ENCODE measurements around the gene MAD2L1BP.
A peak's percentile ranks its signal among the peaks of the same experiment; 100 is the strongest.

Gene MAD2L1BP

GRCh38 chr6:43681303-43681702, 45.7 kb downstream of the MAD2L1BP start:
- Histone ChIP-seq H3K9me3 (ENCODE audit: control insufficient read depth, low read length) (no peaks in the 10 kb centered on the region), H3K9ac (ENCODE audit: low read length) (no peak overlapping the region), H3K4me3 (ENCODE audit: low read length) (no peak overlapping the region), H3K27me3 (ENCODE audit: control insufficient read depth, insufficient read depth, low read length) (no peaks in the 10 kb centered on the region), H3K4me1 (ENCODE audit: control insufficient read depth, insufficient read depth, low read length) (peaks cover 15% of the 10 kb centered on the region), H3K36me3 (ENCODE audit: control insufficient read depth, insufficient read depth, low read length) (peaks cover 16% of the 10 kb centered on the region)

GRCh38 chr6:43682724-43683429, 47.2 kb downstream of the MAD2L1BP start:
- Histone ChIP-seq H3K27me3 (ENCODE audit: control insufficient read depth, insufficient read depth, low read length) (no peaks in the 10 kb centered on the region), H3K4me1 (ENCODE audit: control insufficient read depth, insufficient read depth, low read length) (peaks cover 20% of the 10 kb centered on the region), H3K9ac (ENCODE audit: low read length) (no peak overlapping the region), H3K4me3 (ENCODE audit: low read length) (no peak overlapping the region), H3K9me3 (ENCODE audit: control insufficient read depth, low read length) (no peaks in the 10 kb centered on the region), H3K36me3 (ENCODE audit: control insufficient read depth, insufficient read depth, low read length) (peaks cover 4% of the 10 kb centered on the region)

GRCh38 chr6:43683708-43684455, 48.2 kb downstream of the MAD2L1BP start:
- Histone ChIP-seq H3K4me1 (ENCODE audit: control insufficient read depth, insufficient read depth, low read length) (peaks cover 28% of the 10 kb centered on the region), H3K9ac (ENCODE audit: low read length) (no peak overlapping the region), H3K9me3 (ENCODE audit: control insufficient read depth, low read length) (no peaks in the 10 kb centered on the region), H3K27me3 (ENCODE audit: control insufficient read depth, insufficient read depth, low read length) (no peaks in the 10 kb centered on the region), H3K4me3 (ENCODE audit: low read length) (no peak overlapping the region), H3K36me3 (ENCODE audit: control insufficient read depth, insufficient read depth, low read length) (peaks cover 4% of the 10 kb centered on the region)

GRCh38 chr6:43687079-43687436, 51.4 kb downstream of the MAD2L1BP start:
- peak overlapping the region; percentile 89 for H3K9ac ChIP-seq (ENCODE audit: low read length)
- H3K9me3 ChIP-seq (ENCODE audit: control insufficient read depth, low read length) = no peaks in the 10 kb centered on the region
- peaks cover 42% of the 10 kb centered on the region for H3K4me1 ChIP-seq (ENCODE audit: control insufficient read depth, insufficient read depth, low read length)
- H3K27me3 ChIP-seq (ENCODE audit: control insufficient read depth, insufficient read depth, low read length) = no peaks in the 10 kb centered on the region
- H3K4me3 ChIP-seq (ENCODE audit: low read length) = peak overlapping the region; percentile 39
- no peaks in the 10 kb centered on the region for H3K36me3 ChIP-seq (ENCODE audit: control insufficient read depth, insufficient read depth, low read length)

- no peaks in the 10 kb centered on the region for H3K9me3 ChIP-seq (ENCODE audit: control insufficient read depth, low read length)
- peaks cover 38% of the 10 kb centered on the region for H3K4me1 ChIP-seq (ENCODE audit: control insufficient read depth, insufficient read depth, low read length)
- peak within 1 kb of the TSS; percentile 89 for H3K9ac ChIP-seq (ENCODE audit: low read length)
- H3K36me3 ChIP-seq (ENCODE audit: control insufficient read depth, insufficient read depth, low read length) = no peaks in the 10 kb centered on the region
- no peaks in the 10 kb centered on the region for H3K27me3 ChIP-seq (ENCODE audit: control insufficient read depth, insufficient read depth, low read length)
- H3K4me3 ChIP-seq (ENCODE audit: low read length) = peak within 1 kb of the TSS; percentile 39
These were observed 52.1 kb downstream of the MAD2L1BP start, which contains the start of gene MRPS18A for GRCh38 chr6:43687437-43688347. MRPS18A (minus strand) TSS chr6:43687791; CDS start chr6:43687779, 12 bp downstream.

- no peaks in the 10 kb centered on the region for H3K36me3 ChIP-seq (ENCODE audit: control insufficient read depth, insufficient read depth, low read length)
- H3K9ac ChIP-seq (ENCODE audit: low read length) = no peak overlapping the region
- H3K4me1 ChIP-seq (ENCODE audit: control insufficient read depth, insufficient read depth, low read length) = peaks cover 34% of the 10 kb centered on the region
- no peak overlapping the region for H3K4me3 ChIP-seq (ENCODE audit: low read length)
- H3K9me3 ChIP-seq (ENCODE audit: control insufficient read depth, low read length) = no peaks in the 10 kb centered on the region
- H3K27me3 ChIP-seq (ENCODE audit: control insufficient read depth, insufficient read depth, low read length) = no peaks in the 10 kb centered on the region
These were observed 53.8 kb downstream of the MAD2L1BP start for GRCh38 chr6:43689421-43689820.
